Neural progenitor cell (in vitro differentiated cells): ENCODE results near the gene FGF4.

Experiments
- CTCF ChIP-seq: fragments of 200-600 bp; sonication (generic); IDR thresholded peaks from 2 replicates; pipeline ENCODE4 v1.5.1; 2017; ENCODE audit warnings: antibody characterized with exemption, mild to moderate bottlenecking
- EZH2 ChIP-seq: fragments of 200-600 bp; sonication (generic); IDR thresholded peaks from 2 replicates; pipeline ENCODE4 v1.6.1; 2017; ENCODE audit warnings: antibody characterized with exemption, mild to moderate bottlenecking, moderate library complexity

GRCh38 chr11:69800278-69800677 is 25.1 kb upstream of the FGF4 start:
- TF ChIP-seq EZH2 (no peak), CTCF (no peak)
